ENCODE results near the gene SLC19A1. TPM values are rescaled to one million over a fixed set of nuclear protein-coding genes. Genes with fewer than 3 reads are reported as not detected.

The SLC19A1 gene
- total RNA-seq, 1 experiment from 2014 or later: 25.4 TPM

DNA sequence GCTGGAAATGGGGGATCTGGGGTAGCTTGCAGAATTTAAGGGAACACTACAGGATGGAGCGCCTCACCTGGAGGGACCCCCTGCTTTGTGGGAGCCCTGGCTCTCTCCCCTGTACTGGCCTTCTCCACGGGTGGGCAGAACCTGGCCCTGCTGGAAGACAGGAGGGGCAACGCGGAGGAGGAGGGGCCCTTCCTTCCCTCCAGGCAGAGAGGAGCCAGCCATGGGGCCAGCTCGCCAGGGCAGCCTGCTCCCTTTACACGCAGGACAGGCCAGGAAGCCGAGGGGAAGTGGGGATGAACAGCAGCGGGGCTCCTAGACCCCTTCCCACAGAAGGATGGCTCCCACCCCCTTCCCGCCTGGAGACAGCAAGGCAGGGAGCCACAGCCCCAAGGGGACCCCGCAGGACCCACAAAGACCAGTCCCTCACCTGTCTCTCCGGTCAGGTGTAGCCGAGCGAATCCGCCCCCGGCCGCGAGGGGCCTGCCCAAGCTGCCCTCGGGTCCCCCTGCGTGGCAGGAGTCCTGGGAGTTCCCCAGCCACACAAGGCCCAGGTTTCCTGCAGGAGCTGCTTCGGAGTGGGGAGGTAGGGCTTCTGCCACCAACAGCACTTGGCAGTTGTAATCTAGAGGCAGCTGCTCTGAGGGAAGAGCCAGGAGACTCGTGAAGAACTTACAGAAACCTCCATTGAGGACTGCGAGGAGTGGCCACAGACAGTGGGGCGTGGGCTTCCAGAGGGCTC lies 1.6 kb upstream of the SLC19A1 start:
- H3K4me3 Mint-ChIP-seq (ENCODE audit: unreplicated experiment): peak overlapping the region; percentile 40
- TF ChIP-seq, protein P1, sequence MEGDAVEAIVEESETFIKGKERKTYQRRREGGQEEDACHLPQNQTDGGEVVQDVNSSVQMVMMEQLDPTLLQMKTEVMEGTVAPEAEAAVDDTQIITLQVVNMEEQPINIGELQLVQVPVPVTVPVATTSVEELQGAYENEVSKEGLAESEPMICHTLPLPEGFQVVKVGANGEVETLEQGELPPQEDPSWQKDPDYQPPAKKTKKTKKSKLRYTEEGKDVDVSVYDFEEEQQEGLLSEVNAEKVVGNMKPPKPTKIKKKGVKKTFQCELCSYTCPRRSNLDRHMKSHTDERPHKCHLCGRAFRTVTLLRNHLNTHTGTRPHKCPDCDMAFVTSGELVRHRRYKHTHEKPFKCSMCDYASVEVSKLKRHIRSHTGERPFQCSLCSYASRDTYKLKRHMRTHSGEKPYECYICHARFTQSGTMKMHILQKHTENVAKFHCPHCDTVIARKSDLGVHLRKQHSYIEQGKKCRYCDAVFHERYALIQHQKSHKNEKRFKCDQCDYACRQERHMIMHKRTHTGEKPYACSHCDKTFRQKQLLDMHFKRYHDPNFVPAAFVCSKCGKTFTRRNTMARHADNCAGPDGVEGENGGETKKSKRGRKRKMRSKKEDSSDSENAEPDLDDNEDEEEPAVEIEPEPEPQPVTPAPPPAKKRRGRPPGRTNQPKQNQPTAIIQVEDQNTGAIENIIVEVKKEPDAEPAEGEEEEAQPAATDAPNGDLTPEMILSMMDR (IDR thresholded peaks at IDR 0.05; ENCODE audit: unreplicated experiment): no peak
- H3K36me3 Mint-ChIP-seq (ENCODE audit: insufficient read depth, unreplicated experiment): no peaks in the 10 kb centered on the region
- no peak overlapping the region for H3K27ac Mint-ChIP-seq (ENCODE audit: low read depth, unreplicated experiment)
- H3K9me3 Mint-ChIP-seq (ENCODE audit: unreplicated experiment): no peaks in the 10 kb centered on the region
- POLR2A ChIA-PET: interaction anchor here (0.8 kb wide), 1 partner anchor 12 kb away, joined by 4 read pairs; no protein-coding TSS in a partner anchor
- no peaks in the 10 kb centered on the region for H3K27me3 Mint-ChIP-seq (ENCODE audit: insufficient read depth, unreplicated experiment)
- CTCF ChIA-PET: interaction anchor here (0.7 kb wide), 1 partner anchor 262 kb away, joined by 3 read pairs; no protein-coding TSS in a partner anchor
- H3K4me1 Mint-ChIP-seq (ENCODE audit: insufficient read depth, unreplicated experiment): peaks cover 5% of the 10 kb centered on the region
- DNase-seq (ENCODE audit: unreplicated experiment): no peak
- BruUV-seq (replicated peaks): no TSS peak
- intact Hi-C loops (cut with micrococcal nuclease): no loop called here

DNA sequence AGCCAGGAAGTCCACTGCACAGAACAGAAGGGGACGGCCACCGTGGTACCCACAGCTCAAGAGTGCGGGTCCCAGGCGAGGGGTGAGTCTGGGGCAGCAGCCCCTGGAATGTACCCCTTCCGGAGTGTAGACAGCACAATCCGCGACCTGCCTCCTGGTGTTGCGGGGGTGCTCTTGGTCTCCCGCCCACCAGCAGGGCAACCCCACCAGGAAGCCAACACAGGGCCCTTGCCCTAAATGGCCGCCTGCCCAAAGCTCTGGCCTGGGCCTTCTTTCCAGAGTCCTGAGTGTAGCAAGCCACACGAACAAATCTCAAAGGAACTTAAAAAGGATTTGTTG lies 1.1 kb upstream of the SLC19A1 start:
- no peaks in the 10 kb centered on the region for H3K9me3 Mint-ChIP-seq (ENCODE audit: unreplicated experiment)
- POLR2A ChIA-PET: interaction anchor here (0.8 kb wide), 1 partner anchor 13 kb away, joined by 4 read pairs; no protein-coding TSS in a partner anchor
- no peak for DNase-seq (ENCODE audit: unreplicated experiment)
- peak overlapping the region; percentile 40 for H3K4me3 Mint-ChIP-seq (ENCODE audit: unreplicated experiment)
- intact Hi-C loops (cut with micrococcal nuclease): no loop called here
- H3K27me3 Mint-ChIP-seq (ENCODE audit: insufficient read depth, unreplicated experiment): no peaks in the 10 kb centered on the region
- peaks cover 5% of the 10 kb centered on the region for H3K4me1 Mint-ChIP-seq (ENCODE audit: insufficient read depth, unreplicated experiment)
- CTCF ChIA-PET: interaction anchor here (0.7 kb wide), 1 partner anchor 263 kb away, joined by 3 read pairs; no protein-coding TSS in a partner anchor
- no peak overlapping the region for H3K27ac Mint-ChIP-seq (ENCODE audit: low read depth, unreplicated experiment)
- TF ChIP-seq, protein P1 (IDR thresholded peaks at IDR 0.05; ENCODE audit: unreplicated experiment): no peak
- no TSS peak for BruUV-seq (replicated peaks)
- no peaks in the 10 kb centered on the region for H3K36me3 Mint-ChIP-seq (ENCODE audit: insufficient read depth, unreplicated experiment)

DNA sequence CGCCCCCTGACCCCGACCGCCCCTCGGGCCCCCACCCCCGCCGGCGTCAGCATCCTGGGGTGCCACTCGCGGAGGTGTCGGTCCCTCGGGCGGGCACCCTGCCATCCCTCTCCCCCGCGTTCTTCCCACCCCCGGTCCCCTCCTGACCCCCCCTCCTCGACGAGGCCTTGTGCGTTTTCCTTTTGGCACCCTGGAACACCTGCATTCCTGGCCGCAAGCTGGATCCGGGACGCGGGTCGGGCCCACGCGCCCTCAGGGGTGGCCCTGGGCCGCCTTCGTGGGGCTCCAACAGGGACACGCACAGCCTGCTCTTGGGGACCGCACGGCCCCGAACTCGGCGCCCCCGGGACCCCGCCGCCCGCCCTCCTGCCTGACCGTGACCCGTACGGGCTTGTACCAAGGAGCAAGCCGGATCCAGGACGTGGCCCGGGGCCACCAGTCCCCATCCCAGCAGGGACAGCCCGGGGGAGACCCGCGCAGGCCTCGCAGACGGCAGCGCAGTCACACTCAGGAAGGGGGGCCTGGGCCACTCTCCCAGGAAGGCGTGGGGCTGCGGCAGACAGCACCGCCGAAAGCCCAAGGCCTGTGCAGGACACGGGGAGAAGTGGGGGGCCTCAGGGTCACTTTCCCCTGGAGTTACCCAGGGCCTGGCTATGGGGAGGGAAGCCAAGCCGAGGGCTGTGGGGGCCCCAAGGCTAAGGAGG lies 579 bp upstream of the SLC19A1 start:
- intact Hi-C loops (cut with micrococcal nuclease): no loop called here
- Mint-ChIP-seq H3K36me3 (ENCODE audit: insufficient read depth, unreplicated experiment) (no peaks in the 10 kb centered on the region), H3K4me1 (ENCODE audit: insufficient read depth, unreplicated experiment) (peaks cover 5% of the 10 kb centered on the region), H3K27ac (ENCODE audit: low read depth, unreplicated experiment) (no peak overlapping the region), H3K27me3 (ENCODE audit: insufficient read depth, unreplicated experiment) (no peaks in the 10 kb centered on the region), H3K4me3 (ENCODE audit: unreplicated experiment) (no peak overlapping the region), H3K9me3 (ENCODE audit: unreplicated experiment) (no peaks in the 10 kb centered on the region)
- ChIA-PET POLR2A (no interaction called here), CTCF (no interaction called here)
- TF ChIP-seq, protein P1 (IDR thresholded peaks at IDR 0.05; ENCODE audit: unreplicated experiment): no peak
- TSS peak; percentile 16 for BruUV-seq (replicated peaks)
- DNase-seq (ENCODE audit: unreplicated experiment): no peak
